G401.6 (cell line): Measurements from ENCODE around the gene JUNB.
"Not testable (repeated sequence)": the region's sequence is repeated elsewhere in the genome, so short reads cannot be mapped to it uniquely, and the experiment has no call there.

ENCODE experiments used
- FAIRE-seq: peaks from 2 replicates; lab custom pipeline; 2012; peaks lifted over from hg19 to GRCh38; lab: Jason Lieb, UNC

Gene JUNB

GRCh38 chr19:12804051-12804450, 12.8 kb downstream of the JUNB start:
- no peak for FAIRE-seq

- FAIRE-seq, result peak; percentile 11
Observed at GRCh38 chr19:12806242-12807081, 15.2 kb downstream of the JUNB start, which contains the start of gene RNASEH2A. Gene RNASEH2A, plus strand, starts transcription at chr19:12806584. Its CDS starts 90 bp downstream, at chr19:12806674.

- FAIRE-seq, result no peak
Observed at GRCh38 chr19:12815088-12815487, 23.8 kb downstream of the JUNB start.

GRCh38 chr19:12817188-12817587, 25.9 kb downstream of the JUNB start:
- not testable (repeated sequence) for FAIRE-seq

- FAIRE-seq, result not testable (repeated sequence)
Observed at GRCh38 chr19:12817810-12818209, 26.5 kb downstream of the JUNB start.

GRCh38 chr19:12821761-12822160, 30.5 kb downstream of the JUNB start:
- FAIRE-seq, result no peak

GRCh38 chr19:12825254-12826131, 34.2 kb downstream of the JUNB start:
- no peak for FAIRE-seq

- FAIRE-seq, result no peak
Observed at GRCh38 chr19:12828494-12828893, 37.2 kb downstream of the JUNB start.

- no peak for FAIRE-seq
Observed at GRCh38 chr19:12833418-12833737, 42.1 kb downstream of the JUNB start.

GRCh38 chr19:12833738-12834565, 42.7 kb downstream of the JUNB start:
- no peak for FAIRE-seq

GRCh38 chr19:12834566-12834943, 43.3 kb downstream of the JUNB start, which contains the start of gene RTBDN:
Gene RTBDN, minus strand, starts transcription at chr19:12834579. Its CDS starts 4,600 bp downstream, at chr19:12829979.
- no peak for FAIRE-seq

- no peak for FAIRE-seq
Observed at GRCh38 chr19:12834976-12835757, 43.9 kb downstream of the JUNB start.

GRCh38 chr19:12836529-12836863, 45.2 kb downstream of the JUNB start:
- FAIRE-seq, result no peak

- FAIRE-seq, result no peak
Observed at GRCh38 chr19:12837225-12837624, 45.9 kb downstream of the JUNB start.

GRCh38 chr19:12838182-12838885, 47.0 kb downstream of the JUNB start, which contains the start of gene MAST1:
Gene MAST1, plus strand, starts transcription at chr19:12838515. Its CDS starts 58 bp downstream, at chr19:12838573.
- no peak for FAIRE-seq

- FAIRE-seq, result no peak
Observed at GRCh38 chr19:12838886-12839756, 47.8 kb downstream of the JUNB start.

- peak; percentile 90 for FAIRE-seq
Observed at GRCh38 chr19:12840091-12841079, 49.1 kb downstream of the JUNB start.

- FAIRE-seq, result no peak
Observed at GRCh38 chr19:12841094-12841493, 49.8 kb downstream of the JUNB start.

- FAIRE-seq, result no peak
Observed at GRCh38 chr19:12842511-12842910, 51.2 kb downstream of the JUNB start.
